ENCODE results near the gene OR6C68.

OR6C68 gene

GRCh38 chr12:55515696-55516095 lies 23.5 kb downstream of the OR6C68 start:
- no peak overlapping the region for H3K4me3 ChIP-seq (ENCODE audit: low read length)
- TF ChIP-seq ZNF274 (IDR thresholded peaks at IDR 0.05; ENCODE audit: low read depth, low read length) = no peak

DNA sequence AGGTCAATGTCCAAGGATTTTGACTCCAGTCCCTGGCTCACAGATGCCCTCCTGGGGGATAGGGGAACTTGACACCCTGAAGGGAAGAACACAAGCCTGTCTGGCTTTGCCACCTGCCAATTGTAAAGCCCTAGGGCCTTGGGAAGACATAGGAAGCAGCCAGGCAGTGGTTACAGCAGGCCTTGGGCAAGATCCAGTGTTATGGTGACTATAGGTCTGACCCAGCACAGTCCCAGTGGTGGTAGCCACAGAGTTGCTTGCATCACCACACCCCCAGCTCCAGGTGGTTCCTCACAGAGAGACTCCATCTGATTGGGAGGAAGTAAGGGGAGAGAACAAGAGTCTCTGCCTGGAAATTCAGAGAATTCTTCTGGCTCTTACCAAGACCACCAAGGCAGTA lies 24.2 kb downstream of the OR6C68 start:
- no peak for TF ChIP-seq ZNF274 (IDR thresholded peaks at IDR 0.05; ENCODE audit: low read depth, low read length)
- no peak overlapping the region for H3K4me3 ChIP-seq (ENCODE audit: low read length)
